Cardiac muscle cell (in vitro differentiated cells and primary cell): Measurements from ENCODE around the gene RAPGEF6. TPM values are rescaled to one million over a fixed set of nuclear protein-coding genes. Genes with fewer than 3 reads are reported as not detected.

Experiments
- DNase-seq, 2 donors: peaks; one replicate each; pipeline versions ENCODE4 v3.0.0 to v3.0.0-alpha.2; 2010 to 2017; ENCODE audit warnings: low read depth in 1 of 2, low spot score in 1 of 2
- H3K27ac ChIP-seq: fragments of 200-600 bp; sonication (generic); 2 replicates; pipeline ENCODE4 v1.5.1; 2016
- H3K27me3 ChIP-seq: fragments of 200-600 bp; sonication (generic); 2 replicates; pipeline ENCODE4 v1.6.0; 2016; ENCODE audit warnings: control low read depth
- H3K36me3 ChIP-seq: fragments of 200-600 bp; sonication (generic); 2 replicates; pipeline ENCODE4 v1.5.1; 2016; ENCODE audit warnings: control low read depth
- H3K4me1 ChIP-seq: fragments of 200-600 bp; sonication (generic); 2 replicates; pipeline ENCODE4 v1.8.1; 2017; ENCODE audit warnings: low read depth, mild to moderate bottlenecking, mixed run types
- H3K4me3 ChIP-seq: fragments of 200-600 bp; sonication (generic); 2 replicates; pipeline ENCODE4 v1.5.1; 2016; ENCODE audit warnings: mild to moderate bottlenecking
- H3K9me3 ChIP-seq: fragments of 200-600 bp; sonication (generic); 2 replicates; pipeline ENCODE4 v1.5.1; 2017; ENCODE audit warnings: low read depth, mild to moderate bottlenecking, control low read depth
- CTCF ChIP-seq: IDR thresholded peaks from 2 replicates; pipeline ENCODE4 v1.5.1; 2012; ENCODE audit warnings: low read depth, mild to moderate bottlenecking, low read length
- polyA plus RNA-seq: library from polyadenylated mRNA; unstranded; fragments of >200 nt; fragmentation: Nextera tagmentation; extraction: Ambion mirVana; gene quantifications from 2 replicates; pipeline ENCODE4 v1.2.1, GENCODE V29; 2016
- total RNA-seq: library from RNA; depleted of rRNA; stranded (reverse); fragments of >200 nt; gene quantifications from 2 replicates; pipeline ENCODE4 v1.2.3, GENCODE V29; 2016

RAPGEF6 gene
- total and polyA plus RNA-seq, 2 experiments from 2014 or later = 10.8 to 22.3 TPM

GRCh38 chr5:131389869-131390265 lies 245.2 kb downstream of the RAPGEF6 start:
- Histone ChIP-seq H3K9me3 (no peaks in the 10 kb centered on the region), H3K27me3 (no peaks in the 10 kb centered on the region), H3K36me3 (peaks cover 19% of the 10 kb centered on the region), H3K27ac (no peak overlapping the region), H3K4me1 (no peaks in the 10 kb centered on the region), H3K4me3 (no peak overlapping the region)
- DNase-seq = no peak
- TF ChIP-seq CTCF = no peak

- no peaks in the 10 kb centered on the region for H3K27me3 ChIP-seq
- DNase-seq = no peak
- no peaks in the 10 kb centered on the region for H3K4me1 ChIP-seq
- no peak for TF ChIP-seq CTCF
- no peak overlapping the region for H3K4me3 ChIP-seq
- H3K9me3 ChIP-seq = no peaks in the 10 kb centered on the region
- H3K27ac ChIP-seq = no peak overlapping the region
- H3K36me3 ChIP-seq = peaks cover 15% of the 10 kb centered on the region
Observed at GRCh38 chr5:131389096-131389868, 245.7 kb downstream of the RAPGEF6 start.

DNA sequence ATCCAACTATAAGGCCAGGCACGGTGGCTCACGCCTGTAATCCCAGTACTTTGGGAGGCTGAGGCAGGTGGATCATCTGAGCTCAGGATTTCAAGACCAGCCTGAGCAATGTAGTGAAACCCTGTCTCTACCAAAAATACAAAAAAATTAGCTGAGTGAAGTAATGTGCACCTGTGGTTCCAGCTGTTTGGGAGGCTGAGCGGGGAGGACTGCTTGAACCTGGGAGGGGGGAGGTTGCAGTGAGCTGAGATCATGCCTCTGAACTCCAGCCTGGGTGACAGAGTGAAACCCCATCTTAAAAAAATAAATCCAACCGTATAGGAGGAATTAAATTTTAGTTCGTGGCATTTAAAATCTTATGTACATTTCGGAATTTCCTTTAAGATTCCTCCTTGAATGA lies 247.8 kb downstream of the RAPGEF6 start:
- no peak for TF ChIP-seq CTCF
- no peaks in the 10 kb centered on the region for H3K9me3 ChIP-seq
- no peaks in the 10 kb centered on the region for H3K27me3 ChIP-seq
- H3K27ac ChIP-seq = peak overlapping the region; percentile 45
- H3K36me3 ChIP-seq = peaks cover 3% of the 10 kb centered on the region
- DNase-seq = no peak
- H3K4me1 ChIP-seq = peaks cover 9% of the 10 kb centered on the region
- no peak overlapping the region for H3K4me3 ChIP-seq

DNA sequence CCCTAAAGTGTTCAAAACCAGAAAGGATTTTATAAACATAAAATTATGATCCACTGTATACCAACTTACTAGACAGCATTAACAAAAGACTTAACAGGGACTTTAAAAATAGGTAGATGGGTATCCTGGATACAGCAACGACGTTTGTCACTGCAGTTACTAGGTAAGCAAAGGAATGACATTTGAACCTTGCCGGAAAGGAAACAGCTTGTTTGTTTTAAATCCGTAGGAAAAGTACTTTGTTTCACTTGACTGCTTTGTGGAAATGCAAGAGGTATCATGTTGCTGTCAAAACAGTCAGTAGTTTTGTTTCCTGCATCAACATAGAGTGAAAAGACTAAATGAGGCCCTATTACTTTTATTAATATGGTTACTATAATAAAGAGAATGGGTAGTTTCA lies 248.2 kb downstream of the RAPGEF6 start:
- no peaks in the 10 kb centered on the region for H3K27me3 ChIP-seq
- H3K9me3 ChIP-seq = no peaks in the 10 kb centered on the region
- H3K4me1 ChIP-seq = peaks cover 11% of the 10 kb centered on the region
- DNase-seq = peak in 1 of 2 donors; percentile 6
- peak overlapping the region; percentile 45 for H3K27ac ChIP-seq
- peaks cover 3% of the 10 kb centered on the region for H3K36me3 ChIP-seq
- no peak overlapping the region for H3K4me3 ChIP-seq
- no peak for TF ChIP-seq CTCF

DNA sequence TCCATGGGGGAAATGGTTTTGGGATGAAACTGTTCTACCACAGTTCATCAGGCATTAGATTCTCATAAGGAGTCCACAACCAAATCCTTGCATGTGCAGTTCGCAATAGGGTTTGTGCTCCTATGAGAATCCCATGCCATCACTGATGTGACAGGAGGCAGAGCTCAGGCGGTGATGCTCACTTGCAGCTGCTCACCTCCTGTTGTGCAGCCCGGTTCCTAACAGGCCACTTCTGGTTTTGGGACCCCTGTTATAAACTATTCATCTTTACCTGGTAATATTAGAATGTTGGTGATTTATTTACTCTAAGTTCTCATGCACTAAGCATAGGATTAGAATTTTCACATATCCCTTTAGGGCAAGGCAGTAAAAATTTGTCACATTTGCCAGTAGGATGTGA lies 248.9 kb downstream of the RAPGEF6 start:
- Histone ChIP-seq H3K27ac (no peak overlapping the region), H3K27me3 (no peaks in the 10 kb centered on the region), H3K9me3 (no peaks in the 10 kb centered on the region), H3K4me1 (peaks cover 11% of the 10 kb centered on the region), H3K36me3 (no peaks in the 10 kb centered on the region), H3K4me3 (no peak overlapping the region)
- TF ChIP-seq CTCF = no peak
- DNase-seq = no peak
